Nucleus accumbens (tissue), 56 donors: ENCODE data around the gene RIN1.
"Not testable (repeated sequence)": the region's sequence is repeated elsewhere in the genome, so short reads cannot be mapped to it uniquely, and the experiment has no call there.

Experiments used
- DNase-seq, 56 donors: peaks; one replicate each; lab custom pipeline; 2025; lab: John Stamatoyannopoulos, UW

RIN1 gene, protein sequence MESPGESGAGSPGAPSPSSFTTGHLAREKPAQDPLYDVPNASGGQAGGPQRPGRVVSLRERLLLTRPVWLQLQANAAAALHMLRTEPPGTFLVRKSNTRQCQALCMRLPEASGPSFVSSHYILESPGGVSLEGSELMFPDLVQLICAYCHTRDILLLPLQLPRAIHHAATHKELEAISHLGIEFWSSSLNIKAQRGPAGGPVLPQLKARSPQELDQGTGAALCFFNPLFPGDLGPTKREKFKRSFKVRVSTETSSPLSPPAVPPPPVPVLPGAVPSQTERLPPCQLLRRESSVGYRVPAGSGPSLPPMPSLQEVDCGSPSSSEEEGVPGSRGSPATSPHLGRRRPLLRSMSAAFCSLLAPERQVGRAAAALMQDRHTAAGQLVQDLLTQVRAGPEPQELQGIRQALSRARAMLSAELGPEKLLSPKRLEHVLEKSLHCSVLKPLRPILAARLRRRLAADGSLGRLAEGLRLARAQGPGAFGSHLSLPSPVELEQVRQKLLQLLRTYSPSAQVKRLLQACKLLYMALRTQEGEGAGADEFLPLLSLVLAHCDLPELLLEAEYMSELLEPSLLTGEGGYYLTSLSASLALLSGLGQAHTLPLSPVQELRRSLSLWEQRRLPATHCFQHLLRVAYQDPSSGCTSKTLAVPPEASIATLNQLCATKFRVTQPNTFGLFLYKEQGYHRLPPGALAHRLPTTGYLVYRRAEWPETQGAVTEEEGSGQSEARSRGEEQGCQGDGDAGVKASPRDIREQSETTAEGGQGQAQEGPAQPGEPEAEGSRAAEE

DNA sequence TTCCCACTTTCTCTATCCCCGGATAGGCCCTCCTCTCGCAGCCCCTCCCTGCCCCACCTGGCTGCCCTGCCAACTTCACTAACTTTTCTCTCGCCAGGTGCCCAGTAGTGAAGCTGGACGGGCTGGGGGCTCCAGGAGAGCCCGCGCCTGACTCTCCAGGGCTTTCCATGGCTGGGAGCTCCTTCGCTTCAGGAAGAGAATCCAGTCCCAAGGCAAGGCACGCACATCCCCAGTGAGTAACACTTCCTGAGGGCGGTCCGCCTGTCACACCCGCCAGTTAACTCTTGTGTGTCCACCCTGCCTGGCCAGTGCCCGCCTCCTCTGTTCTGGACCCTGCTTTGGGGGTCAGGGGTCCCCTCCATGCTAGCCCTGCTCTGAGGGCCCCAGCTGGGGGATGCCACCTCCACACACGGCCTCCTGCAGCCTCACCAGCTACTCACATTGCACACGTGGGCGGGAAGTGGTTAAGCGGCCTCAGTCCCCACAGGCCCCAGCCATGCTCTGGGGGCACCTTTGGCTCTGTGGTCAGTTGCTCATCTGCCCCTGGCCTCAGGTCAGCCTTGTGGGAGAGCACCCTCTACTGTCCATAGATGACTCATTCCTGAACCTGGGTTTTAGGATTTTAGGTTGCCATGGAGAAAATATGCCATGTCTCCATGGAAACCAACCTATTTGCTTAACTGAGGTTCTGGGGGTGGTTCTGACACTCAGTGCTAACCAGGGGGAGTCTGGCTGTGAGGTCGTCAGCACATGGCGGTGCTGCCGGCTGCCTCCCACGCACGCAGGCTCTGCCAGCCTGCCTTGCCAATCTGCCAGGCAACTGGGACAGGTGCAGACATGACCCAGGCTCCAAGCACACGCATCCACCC, at the start of gene RIN1:
Gene RIN1 (minus strand): TSS at position 201 of the 869 bp plus-strand sequence. CDS start 32 bp downstream, at position 169.
- peak in 41 of 56 donors; percentile 22 to 91 (median 64) for DNase-seq

DNA sequence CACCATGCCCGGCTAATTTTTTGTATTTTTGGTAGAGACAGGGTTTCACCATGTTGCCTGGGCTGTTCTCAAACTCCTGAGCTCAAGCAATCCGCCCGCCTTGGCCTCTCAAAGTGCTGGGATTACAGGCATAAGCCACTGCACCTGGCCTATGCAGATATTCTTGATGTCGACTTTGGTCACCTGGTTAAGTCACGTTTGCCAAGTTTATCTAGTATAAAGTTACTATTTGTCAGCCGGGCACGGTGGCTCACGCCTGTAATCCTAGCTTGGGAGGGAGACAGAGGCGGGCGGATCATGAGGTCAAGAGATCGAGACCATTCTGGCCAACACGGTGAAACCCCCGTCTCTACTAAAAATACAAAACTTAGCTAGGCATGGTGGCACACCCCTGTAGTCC, 48.1 kb upstream of the RIN1 start:
- not testable (repeated sequence) for DNase-seq

DNA sequence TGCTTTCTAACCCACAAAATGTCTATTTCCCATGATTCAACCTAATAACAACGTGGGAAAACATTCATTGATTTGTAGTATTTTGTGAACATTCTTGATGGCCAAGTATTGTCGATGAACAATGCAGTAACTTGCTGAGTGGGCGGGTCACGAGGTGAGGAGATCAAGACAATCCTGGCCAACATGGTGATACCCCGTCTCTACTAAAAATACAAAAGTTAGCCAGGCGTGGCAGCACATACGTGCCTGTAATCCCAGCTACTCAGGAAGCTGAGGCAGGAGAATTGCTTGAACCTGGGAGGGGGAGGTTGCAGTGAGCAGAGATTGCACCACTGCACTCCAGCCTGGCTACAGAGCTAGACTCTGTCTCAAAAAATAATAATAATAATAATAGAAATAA, 44.0 kb upstream of the RIN1 start:
- DNase-seq: not testable (repeated sequence)

DNA sequence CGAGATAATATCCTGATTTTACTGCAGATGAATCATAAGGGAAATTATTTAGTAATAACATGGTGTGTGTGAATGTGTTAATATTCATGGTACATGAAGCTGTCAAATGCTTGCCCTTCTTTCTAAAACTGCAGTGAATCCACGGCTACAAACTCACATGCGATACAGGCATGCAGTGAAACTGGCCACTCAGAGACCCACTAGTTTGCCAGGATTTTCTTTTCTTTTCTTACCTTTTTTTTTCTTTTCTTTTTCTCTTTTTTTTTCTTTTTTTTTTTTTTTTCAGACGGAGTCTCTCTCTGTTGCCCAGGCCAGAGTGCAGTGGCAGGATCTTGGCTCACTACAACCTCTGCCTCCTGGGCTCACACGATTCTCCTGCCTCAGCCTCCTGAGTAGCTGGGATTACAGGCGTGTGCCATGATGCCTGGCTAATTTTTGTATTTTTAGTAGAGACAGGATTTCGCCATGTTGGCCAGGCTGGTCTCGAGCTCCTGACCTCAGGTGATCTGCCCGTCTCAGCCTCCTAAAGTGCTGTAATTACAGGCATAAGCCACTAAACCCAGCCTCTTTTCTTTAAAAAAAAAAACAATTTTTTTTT, 37.6 kb upstream of the RIN1 start:
- DNase-seq: not testable (repeated sequence)

DNA sequence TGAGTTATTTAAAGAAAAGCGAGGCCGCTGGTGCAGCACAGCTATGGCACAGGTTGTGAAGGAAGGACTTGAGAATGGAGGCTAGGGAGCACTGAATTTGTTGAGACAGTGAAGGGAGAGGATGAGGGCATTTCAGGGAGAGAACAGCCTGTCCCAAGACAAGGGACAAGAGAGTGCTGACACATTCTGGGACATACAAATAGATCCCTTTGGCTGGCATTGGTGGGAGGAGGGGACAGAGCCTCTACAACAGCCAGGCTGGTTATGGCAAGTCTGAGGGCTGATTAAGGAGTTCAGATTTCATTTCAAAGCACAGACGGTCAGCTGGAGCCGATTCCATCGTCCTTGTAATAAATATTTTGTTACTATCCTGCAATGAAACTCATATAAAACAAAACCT, 37.0 kb upstream of the RIN1 start:
- peak in 3 of 56 donors; percentile 3 to 14 (median 5) for DNase-seq

DNA sequence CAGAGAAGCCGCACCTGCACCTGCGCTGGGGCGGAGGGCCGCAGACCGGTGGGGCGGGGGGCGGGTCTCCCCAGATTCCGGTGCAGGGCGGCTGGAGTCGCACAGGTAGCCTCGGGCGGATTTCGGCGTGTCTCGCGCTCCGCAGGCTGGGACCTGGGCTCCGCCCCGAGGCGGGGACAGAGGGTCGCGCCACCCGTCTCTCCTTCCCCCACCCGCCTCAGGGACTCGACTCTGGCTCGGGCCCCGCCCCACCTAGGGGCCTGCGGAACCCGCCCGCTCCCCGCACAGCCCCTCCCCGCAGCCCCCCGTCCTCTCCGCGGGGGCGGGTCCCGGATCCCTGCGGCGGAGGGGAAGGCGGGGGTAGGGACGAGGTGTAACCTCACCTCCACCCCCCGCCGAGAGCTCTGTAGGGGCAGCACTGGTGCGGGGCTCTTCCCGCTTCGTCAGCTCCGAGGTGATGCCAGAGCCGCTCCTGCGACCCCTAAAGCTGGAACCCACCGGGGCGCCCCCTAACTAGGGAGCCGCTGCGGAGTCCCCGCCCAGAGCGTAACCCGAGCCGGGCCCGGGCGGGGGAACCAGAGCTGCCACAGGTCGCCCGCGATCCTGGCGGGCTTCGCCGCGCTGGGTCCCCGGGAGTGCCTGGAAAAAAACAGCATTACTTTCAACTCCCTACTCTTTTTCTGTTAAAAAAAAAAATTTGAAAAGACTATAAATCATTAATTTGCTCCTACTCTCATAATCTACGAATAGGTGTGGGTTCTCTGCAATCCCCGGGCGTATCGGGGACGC, 35.6 kb upstream of the RIN1 start, which contains the start of gene SLC29A2:
Gene SLC29A2 (minus strand): TSS at position 134 of the 789 bp plus-strand sequence. CDS start 169 bp downstream, outside the sequence.
- peak in 27 of 56 donors; percentile 20 to 77 (median 49) for DNase-seq

DNA sequence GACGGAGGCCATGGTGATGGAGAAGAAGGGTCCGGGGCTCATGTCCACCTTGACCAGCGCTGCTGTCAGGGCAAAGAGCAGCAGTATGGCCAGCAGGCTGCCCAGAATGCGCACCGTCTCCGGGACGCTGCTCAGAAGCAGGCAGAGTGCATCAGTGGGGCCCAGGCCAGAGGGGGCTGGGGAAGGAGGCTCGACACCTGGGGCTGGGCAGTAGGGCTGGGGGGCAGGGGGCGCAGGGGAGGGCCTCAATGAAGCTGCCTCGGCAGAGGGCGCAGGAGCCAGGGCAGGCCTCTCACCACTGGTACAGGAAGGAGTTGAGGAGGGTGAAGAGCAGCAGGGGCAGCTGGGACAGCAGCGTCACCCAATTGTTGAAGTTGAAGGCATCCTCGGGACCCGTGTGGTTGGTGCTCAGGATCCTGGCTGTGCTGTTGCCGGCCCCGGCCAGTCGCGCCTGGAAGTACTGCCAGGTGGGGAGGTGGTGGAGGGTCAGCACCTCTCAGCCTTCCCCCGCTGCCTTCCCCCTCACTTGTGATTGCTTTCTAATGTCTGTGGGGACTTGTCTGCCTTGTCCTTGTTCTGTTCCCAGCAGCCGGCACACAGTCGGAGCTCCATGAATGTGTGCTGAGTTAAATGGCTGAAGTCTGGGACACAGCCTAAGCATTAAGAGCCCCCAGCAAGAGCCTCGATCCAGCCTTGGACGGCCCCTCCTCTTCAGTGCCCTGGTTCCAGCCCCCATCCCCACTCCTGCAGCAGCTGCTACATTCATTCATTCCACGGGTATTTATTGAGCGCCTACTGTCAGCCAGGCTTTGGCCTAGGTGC, 33.0 kb upstream of the RIN1 start:
- no peak for DNase-seq

DNA sequence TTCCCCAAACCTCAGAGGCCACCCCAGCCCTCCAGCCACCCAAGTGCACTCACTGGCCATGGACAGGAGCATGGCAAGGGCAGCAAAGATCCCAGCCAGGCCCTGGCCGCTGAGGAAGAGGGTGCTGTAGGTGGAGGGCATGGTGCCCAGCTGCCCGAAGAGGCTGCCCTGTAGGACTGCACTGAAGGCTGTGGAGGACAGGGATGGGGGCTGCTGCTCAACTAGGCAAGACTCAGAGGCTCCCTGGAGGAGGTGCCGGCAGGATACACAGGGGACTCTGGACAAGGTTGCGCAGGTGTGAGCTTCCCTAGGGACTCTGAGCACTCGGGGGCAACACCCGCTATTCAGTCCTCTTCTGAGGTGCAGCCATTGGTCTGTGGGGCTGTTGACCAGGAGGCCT, 32.2 kb upstream of the RIN1 start:
- DNase-seq: no peak

DNA sequence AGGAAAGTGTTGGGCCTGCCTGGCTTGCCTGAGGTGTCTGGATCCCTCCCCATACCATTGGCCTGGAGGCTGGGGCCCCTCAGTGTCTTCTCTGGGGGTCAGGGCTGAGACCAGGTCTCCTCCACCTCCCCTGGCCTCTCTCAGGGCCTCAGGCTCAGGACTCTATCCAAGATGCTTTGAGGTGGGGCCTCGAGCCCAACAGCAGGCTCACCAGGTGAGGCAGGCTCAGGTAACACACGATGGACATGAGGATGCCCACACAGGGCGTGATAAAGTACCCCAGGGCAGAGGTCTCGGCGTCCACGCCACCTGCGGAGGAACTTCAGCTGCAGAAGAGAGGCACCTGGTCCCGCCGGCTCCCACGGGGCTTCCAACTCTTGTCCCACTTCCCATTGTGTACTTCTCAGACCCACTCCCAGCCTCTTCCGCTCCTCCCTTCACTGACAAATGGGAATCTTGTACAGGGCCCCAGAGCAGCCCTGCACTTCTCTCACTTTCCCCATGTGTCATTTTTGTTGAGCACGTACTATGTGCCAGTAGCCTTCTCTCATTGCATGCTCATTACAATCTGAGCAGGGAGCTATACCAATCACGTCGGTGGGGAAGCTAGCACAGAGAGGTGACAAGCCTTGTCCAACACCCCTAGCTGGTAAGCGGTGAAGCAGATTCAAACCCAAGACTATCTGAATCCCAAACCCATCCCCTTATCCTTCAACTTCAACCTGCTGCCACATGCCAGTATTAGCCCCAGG, 31.5 kb upstream of the RIN1 start:
- DNase-seq: no peak

DNA sequence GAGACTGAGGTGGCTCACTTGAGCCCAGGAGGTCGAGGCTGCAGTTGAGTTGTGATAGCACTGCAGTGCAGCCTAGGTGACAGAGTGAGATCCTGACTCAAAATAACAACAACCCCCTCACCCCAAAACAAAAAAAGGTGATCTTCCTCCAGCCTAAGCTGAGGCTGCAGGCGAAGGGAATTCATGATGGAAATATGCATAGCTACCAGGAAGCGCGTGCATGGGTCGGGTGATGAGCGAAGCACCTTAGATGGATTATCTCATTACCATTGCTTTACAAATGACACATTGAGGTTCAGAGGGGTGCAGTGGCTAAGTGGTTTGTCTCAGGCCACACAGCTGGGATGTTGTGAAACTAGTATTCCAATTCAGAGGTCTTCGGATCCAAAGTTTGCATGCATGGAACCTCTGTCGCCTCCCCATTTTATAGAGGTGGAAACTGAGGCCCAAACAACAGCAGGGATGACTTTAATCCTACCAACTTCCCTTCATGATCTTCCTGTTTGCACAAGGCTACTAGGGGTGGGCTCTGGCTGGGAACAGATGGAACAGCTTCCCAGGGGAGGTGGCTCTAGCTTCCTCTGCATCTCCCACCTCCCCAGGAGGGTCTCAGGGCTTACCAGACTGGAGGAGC, 30.7 kb upstream of the RIN1 start:
- no peak for DNase-seq

DNA sequence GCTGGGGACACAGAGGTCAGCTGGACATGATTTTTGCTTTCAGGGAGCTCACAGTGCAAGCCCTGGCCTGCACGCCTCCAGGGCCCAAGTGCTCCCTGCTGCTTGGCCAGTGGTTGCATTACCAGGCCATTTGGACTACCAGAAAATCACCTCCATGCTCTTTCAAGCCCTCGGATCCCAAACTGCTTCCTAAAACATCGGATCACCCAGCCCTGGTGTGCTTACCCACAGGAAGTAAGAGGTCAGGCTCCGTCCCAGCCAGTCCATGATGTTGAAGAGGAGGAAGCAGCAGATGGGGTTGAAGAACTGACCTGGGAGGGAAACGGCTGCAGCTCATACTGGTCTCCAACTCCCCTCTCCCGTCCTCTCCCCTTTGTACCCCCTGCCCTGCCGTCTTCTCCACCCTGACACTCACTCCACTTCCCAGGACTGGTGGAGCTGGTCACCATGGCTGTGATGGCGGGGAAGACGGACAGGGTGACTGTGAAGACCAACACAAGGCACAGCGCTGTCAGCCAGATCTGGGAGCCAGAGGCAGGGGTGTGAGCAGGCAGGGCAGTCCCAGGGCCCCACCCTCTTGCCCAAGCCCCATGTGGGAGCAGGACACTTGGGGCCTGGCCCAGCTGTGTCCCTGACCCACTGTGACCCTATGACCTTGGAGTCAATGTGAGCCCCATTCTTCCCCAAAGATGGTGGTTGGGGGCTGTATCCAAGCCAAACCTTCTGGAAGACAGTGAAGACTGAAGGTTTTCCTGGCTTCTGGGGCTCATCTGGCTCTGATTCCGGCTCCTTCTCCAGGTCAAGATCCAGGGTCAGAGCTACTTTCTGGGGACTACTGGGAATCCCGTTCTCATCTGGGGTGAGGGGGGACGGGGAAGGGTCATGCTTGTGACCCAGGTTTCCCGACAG, 29.7 kb upstream of the RIN1 start:
- no peak for DNase-seq

DNA sequence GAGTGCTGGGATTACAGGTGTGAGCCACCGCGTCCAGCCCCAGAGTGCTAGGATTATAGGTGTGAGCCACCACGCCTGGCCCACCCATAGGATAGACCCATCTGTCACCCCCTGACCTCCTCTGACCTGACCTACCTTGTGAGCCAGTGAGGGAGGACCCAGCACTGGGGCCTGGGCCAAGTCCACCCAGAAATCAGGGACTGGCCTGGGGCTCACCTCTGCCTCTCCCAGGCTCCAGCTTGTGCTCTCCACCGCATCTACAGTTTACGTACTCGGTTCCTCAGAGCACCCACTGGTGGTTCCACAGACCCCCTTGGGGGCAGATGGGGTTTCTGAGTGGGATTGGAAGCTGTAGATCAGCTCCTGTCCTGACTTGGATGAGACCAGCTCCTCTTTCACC, 28.9 kb upstream of the RIN1 start:
- DNase-seq: no peak

DNA sequence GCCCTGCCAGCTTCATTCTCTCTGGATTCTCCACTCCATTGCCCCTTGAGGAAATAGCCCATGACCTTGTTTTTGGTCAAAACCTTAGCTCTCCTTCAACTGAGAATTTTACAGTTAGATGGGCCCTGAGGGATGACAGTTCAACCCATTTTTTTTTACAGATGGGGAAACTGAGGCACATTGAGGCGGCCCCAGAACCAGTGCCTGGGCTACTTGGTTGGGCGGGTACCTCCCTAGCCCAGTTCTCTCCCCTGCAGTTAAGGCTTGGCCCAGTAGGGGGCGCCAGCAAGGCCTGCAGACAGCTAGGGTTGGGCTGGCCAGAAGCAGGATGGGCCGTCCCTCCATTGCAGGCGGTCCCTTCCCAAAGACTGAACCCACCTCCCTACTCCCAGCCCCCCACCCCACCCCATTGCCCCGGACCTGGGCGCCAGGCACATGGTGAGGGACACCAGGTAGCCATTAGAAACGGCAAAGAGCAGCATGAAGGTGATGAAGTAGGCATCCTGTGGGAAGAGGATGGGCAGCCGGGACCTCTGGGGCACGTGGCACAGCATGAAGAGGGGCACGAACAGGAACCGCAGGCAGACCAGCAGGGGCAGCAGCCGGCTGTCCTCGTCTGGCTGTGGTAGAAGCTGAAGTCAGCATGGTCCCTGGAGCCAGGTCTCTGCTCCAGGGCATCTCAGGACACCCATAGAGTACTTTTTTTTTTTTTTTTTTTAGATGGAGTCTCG, 27.7 kb upstream of the RIN1 start:
- DNase-seq: peak in 2 of 56 donors; percentile 17 to 34

DNA sequence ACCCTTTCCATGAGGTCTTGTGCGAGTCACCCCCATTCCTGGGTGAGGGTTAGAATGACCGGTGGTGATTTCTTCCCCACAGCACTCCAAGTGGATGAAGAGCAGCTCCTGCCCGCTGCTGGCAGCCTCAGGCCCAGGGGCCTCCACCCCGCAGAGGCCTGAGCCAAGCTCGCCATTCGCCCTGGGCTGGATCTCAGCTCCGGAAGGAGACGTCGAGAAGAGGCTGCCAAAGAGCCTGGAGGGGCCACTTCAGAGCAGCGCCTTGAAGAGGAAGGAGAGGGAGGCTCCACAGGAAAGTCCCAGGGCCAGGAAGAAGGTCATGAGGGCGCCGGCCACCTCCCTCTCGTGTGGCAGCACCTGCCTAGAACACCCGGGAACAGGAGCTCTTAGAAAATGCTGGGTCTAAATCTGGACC, 27.0 kb upstream of the RIN1 start:
- no peak for DNase-seq

DNA sequence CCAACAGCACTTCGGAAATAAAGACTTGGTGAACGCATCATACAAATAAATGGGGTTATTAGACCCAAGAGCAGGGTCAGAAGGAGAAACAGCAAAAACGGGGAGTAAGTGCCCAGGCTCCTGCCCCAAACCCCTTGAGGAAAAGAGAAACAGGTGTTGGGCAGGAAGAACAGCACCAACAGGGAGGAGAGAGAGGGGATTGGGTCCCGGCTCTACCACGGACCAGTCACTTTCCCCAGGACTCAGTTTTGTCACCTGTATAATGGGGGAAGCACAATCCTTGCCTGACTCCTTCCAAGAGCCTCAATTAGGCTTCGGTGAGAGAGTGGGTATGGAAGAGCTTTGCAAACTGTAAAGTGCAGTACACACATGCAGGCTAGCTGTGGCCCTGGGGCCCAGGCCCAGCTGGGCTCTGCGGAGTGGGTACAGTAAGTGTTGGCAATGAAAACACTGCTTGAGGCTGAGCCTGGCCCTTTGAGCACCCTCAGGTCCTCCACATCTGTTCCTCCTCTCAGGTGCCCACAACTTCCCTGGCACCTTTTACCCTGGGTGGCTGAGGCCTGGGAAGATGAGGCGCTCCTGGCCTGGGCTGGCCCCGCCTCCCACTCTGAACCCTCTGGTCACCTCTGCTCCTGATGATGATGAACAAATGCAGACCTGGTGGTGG, 26.4 kb upstream of the RIN1 start:
- DNase-seq: no peak
